Measurements from ENCODE around the gene MAP2K6. TPM values are rescaled to one million over a fixed set of nuclear protein-coding genes. Genes with fewer than 3 reads are reported as not detected.
"Not testable (repeated sequence)": the region's sequence is repeated elsewhere in the genome, so short reads cannot be mapped to it uniquely, and the experiment has no call there.

MAP2K6 gene
- total RNA-seq, 1 donor: 0.43 TPM

DNA sequence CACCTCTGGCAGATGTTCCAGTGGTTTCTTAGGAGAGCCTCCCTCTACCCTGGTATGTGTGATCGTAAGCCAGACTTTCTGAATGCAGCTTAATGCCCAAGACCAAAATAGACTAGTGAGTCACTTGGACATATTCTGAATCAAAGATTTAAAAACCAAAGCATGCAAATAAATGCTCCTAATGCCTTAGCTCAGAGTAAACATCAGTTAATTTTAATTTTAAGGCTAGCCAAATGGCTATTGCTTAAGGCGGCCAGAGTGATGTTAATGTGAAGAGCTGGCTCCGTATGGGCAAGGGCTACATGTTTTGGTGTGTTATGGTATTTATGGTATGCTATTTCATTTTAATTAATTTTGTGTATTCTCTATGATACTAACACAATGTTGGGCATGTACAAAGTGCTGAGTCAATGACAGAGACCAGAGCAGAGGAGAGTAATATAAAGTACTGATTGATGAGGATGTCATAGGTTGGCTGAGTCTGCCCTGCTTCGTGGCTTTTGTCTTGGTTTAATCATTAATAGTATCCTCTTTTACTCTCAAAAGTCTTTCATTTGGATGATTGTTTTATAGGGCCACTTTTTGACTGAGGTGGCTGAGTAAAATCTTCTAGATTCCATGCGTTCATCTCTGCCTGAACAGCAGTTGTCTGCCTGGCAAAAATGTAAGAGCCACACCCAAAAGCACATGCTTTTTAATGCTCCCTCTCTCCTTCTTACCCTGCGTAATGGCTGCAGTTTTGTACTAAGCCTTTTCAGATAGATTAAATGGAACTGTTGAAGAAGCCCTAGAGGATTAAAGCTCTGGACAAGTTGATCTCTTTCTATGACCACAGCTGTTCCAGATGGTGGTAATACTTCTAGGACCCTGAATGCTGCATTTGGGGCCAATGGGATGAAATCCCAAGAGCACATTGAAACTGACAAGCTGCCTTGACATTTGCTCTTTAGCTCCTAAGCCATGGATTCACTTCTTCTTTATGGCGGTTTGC is 59.6 kb downstream of the MAP2K6 start:
- TF ChIP-seq, protein P1, sequence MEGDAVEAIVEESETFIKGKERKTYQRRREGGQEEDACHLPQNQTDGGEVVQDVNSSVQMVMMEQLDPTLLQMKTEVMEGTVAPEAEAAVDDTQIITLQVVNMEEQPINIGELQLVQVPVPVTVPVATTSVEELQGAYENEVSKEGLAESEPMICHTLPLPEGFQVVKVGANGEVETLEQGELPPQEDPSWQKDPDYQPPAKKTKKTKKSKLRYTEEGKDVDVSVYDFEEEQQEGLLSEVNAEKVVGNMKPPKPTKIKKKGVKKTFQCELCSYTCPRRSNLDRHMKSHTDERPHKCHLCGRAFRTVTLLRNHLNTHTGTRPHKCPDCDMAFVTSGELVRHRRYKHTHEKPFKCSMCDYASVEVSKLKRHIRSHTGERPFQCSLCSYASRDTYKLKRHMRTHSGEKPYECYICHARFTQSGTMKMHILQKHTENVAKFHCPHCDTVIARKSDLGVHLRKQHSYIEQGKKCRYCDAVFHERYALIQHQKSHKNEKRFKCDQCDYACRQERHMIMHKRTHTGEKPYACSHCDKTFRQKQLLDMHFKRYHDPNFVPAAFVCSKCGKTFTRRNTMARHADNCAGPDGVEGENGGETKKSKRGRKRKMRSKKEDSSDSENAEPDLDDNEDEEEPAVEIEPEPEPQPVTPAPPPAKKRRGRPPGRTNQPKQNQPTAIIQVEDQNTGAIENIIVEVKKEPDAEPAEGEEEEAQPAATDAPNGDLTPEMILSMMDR (IDR thresholded peaks at IDR 0.05; ENCODE audit: insufficient read depth, low read depth, low read length): no peak
- no peak overlapping the region for H3K4me3 ChIP-seq (ENCODE audit: low read depth, low read length)
- peak; percentile 26 for DNase-seq (ENCODE audit: low read depth)

DNA sequence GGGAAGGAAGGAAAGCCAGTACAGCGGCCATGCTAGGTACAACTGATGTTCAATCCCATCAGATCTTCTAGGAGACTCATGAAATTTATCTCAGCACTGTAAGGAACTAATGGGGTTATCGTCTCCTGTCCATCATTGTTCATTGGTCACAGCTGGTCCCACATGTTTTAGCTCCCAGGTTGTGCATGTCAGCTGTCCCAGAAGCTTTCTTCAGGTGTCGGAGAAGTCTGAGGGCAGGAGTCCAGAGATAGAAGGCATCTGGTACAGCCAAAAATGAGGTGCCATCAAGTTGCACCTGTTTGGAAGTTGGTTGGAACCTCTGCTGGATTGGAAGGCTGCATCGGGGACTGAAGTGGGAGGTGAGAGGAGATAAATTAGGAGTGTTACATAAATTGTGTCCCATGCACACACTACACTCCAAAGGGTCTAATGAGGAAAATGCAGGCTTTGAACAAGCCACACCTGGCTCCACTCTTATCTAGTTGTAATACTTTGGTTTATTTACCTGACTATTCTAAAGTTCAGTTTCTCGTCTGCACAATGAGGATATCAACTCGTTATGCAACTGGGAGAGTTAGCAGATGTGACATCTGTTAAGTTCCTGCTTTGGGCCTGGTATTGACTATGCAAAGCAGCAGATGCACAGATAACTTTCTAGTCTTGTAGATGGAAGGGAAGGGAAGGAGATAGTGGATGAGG is 62.9 kb downstream of the MAP2K6 start:
- TF ChIP-seq, protein P1 (IDR thresholded peaks at IDR 0.05; ENCODE audit: insufficient read depth, low read depth, low read length): no peak
- no peak for DNase-seq (ENCODE audit: low read depth)
- H3K4me3 ChIP-seq (ENCODE audit: low read depth, low read length): no peak overlapping the region

DNA sequence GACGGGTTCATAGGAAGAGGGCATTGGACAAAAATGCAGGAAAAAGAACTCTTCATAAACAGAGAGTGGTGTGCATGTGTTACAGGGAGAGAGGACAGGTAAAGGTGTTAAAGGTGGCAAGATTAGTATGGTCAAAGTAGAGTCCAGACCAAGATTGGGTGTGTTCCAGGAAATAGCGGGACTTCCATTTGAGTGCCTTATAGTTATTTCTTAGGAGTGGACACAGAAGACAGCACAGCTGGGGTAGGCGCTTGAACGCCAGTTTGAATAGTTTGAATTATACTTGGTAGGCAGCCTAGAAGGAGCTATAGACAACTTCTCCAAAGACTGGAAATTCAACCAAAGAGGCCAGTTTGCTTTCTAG is 63.4 kb downstream of the MAP2K6 start:
- no peak for DNase-seq (ENCODE audit: low read depth)
- H3K4me3 ChIP-seq (ENCODE audit: low read depth, low read length): no peak overlapping the region
- TF ChIP-seq, protein P1 (IDR thresholded peaks at IDR 0.05; ENCODE audit: insufficient read depth, low read depth, low read length): no peak

DNA sequence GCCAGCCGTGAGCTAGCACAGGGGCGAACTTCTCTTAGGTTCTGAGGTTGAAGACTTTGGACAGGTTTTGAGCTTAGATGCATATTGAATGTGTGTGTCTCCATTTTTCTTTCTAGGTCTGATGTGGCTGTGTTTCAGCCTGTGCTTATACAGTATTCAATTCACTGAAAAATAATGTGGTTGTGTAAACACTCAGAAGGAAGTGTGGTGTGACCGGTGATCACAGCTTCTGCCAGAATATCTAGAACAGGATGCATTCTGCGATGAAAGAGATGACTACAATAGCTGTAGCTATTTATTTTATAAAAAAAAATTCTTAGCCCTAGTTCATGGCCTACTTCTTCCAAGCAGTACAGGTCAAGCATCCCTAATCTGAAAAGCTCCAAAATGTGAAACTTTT is 64.4 kb downstream of the MAP2K6 start:
- no peak for DNase-seq (ENCODE audit: low read depth)
- no peak overlapping the region for H3K4me3 ChIP-seq (ENCODE audit: low read depth, low read length)
- TF ChIP-seq, protein P1 (IDR thresholded peaks at IDR 0.05; ENCODE audit: insufficient read depth, low read depth, low read length): no peak

DNA sequence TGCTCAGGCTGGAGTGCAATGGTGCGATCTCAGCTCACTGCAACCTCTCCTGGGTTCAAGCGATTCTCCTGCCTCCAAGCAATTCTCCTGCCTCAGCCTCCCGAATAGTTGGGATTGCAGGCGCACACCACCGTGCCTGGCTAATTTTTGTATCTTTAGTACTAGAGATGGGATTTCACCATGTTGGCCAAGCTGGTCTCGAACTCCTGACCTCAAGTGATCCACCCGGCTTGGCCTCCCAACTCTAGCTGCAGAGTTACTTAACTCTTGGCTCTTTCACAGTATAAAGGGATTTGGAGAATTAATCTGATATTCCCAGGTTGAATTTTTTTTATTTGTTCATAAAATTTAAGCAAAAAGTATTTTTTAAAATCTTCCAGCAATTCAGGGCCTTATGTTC is 65.3 kb downstream of the MAP2K6 start:
- H3K4me3 ChIP-seq (ENCODE audit: low read depth, low read length); DNase-seq (ENCODE audit: low read depth): not testable (repeated sequence)

DNA sequence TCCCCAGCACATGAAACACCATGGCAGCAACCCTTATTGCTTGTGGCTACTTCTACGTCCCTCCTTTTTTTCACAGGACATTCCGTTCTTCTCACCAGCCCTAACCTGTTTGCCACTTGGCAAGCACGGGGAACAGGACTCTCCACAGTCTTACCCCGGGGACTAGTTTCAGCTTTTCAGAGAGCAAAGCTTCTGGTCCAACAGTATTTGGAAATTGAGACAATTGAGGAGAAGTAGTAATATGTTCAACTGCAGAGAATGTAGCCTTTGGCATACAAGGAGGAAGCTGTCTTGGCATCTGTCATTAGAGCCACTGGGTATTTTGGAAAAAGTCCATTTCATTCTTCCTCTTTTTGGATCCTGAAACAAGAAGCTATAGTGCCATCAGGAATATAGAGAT is 65.7 kb downstream of the MAP2K6 start:
- TF ChIP-seq, protein P1 (IDR thresholded peaks at IDR 0.05; ENCODE audit: insufficient read depth, low read depth, low read length): no peak
- DNase-seq (ENCODE audit: low read depth): no peak
- H3K4me3 ChIP-seq (ENCODE audit: low read depth, low read length): no peak overlapping the region

DNA sequence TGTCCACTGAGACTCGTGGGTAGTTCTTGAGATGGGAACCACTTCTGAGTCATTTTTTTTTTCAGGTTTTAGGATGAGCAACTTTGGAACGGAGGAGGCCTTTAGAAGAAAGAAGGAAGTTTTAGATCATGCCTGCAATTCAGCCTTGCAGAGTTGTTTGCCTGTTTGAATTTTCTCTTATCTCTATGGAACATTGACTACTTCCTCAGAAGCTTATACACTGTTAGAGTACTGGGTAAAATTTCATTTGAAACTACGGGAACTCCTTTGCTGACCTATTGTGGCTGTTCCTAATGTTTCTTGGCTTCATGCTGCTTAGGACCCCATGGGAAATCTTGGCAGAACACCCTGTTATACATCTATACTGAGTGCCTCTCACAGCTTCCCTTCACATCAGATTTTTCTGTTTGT is 70.8 kb downstream of the MAP2K6 start:
- TF ChIP-seq, protein P1 (IDR thresholded peaks at IDR 0.05; ENCODE audit: insufficient read depth, low read depth, low read length): no peak
- H3K4me3 ChIP-seq (ENCODE audit: low read depth, low read length): no peak overlapping the region
- no peak for DNase-seq (ENCODE audit: low read depth)

Data from fibroblast of villous mesenchyme (primary cell).